HCT116 (cell line): ENCODE data around the gene CGNL1.

Experiments
- CBX3 ChIP-seq: IDR thresholded peaks from 2 replicates; pipeline ENCODE4 v1.6.1; 2012; ENCODE audit warnings: low read depth
- CEBPB ChIP-seq: IDR thresholded peaks from 2 replicates; pipeline ENCODE4 v1.6.1; 2012; ENCODE audit warnings: low read depth
- EZH2 ChIP-seq: fragments of 200-600 bp; sonication (generic); IDR thresholded peaks from 2 replicates; pipeline ENCODE4 v1.6.1; 2017; ENCODE audit warnings: antibody characterized with exemption, mixed run types
- EZH2phosphoT487 ChIP-seq: fragments of 200-600 bp; IDR thresholded peaks from 2 replicates; pipeline ENCODE4 v1.6.1; 2018; ENCODE audit warnings: antibody characterized with exemption, borderline replicate concordance
- FOSL1 ChIP-seq: IDR thresholded peaks from 2 replicates; pipeline ENCODE4 v1.6.1; 2012; ENCODE audit warnings: low read depth
- POLR2A ChIP-seq: IDR thresholded peaks from 2 replicates; pipeline ENCODE4 v1.7.0; 2011; ENCODE audit warnings: borderline replicate concordance; ENCODE audit not compliant: insufficient read depth, insufficient read length; ENCODE audit errors: extremely low read depth
- POLR2AphosphoS5 ChIP-seq: IDR thresholded peaks from 2 replicates; pipeline ENCODE4 v1.6.1; 2011; ENCODE audit warnings: mild to moderate bottlenecking, low read depth, low read length, moderate library complexity
- SIN3A ChIP-seq: IDR thresholded peaks from 2 replicates; pipeline ENCODE4 v1.6.1; 2012; ENCODE audit warnings: low read depth
- YY1 ChIP-seq: IDR thresholded peaks from 2 replicates; pipeline ENCODE4 v1.6.1; 2011; ENCODE audit warnings: low read length, low read depth, moderate library complexity, mild to moderate bottlenecking; ENCODE audit not compliant: insufficient replicate concordance; ENCODE audit errors: extremely low read depth
- TF ChIP-seq, protein P1 (sequence below), 3 experiments: fragments of 200-600 bp in 1 of 3; sonication (generic) in 1 of 3; IDR thresholded peaks in 2 of 3; conservative IDR thresholded peaks in 1 of 3; 2 replicates each; pipeline ENCODE4 v1.5.1; 2012 to 2017; ENCODE audit warnings: low read depth in 2 of 3, low read length in 2 of 3, antibody characterized with exemption in 1 of 3, borderline replicate concordance in 1 of 3, control low read depth in 1 of 3, mild to moderate bottlenecking in 1 of 3, mixed read lengths in 1 of 3, mixed run types in 1 of 3, moderate library complexity in 1 of 3; ENCODE audit not compliant: insufficient read depth in 1 of 3

DNA sequence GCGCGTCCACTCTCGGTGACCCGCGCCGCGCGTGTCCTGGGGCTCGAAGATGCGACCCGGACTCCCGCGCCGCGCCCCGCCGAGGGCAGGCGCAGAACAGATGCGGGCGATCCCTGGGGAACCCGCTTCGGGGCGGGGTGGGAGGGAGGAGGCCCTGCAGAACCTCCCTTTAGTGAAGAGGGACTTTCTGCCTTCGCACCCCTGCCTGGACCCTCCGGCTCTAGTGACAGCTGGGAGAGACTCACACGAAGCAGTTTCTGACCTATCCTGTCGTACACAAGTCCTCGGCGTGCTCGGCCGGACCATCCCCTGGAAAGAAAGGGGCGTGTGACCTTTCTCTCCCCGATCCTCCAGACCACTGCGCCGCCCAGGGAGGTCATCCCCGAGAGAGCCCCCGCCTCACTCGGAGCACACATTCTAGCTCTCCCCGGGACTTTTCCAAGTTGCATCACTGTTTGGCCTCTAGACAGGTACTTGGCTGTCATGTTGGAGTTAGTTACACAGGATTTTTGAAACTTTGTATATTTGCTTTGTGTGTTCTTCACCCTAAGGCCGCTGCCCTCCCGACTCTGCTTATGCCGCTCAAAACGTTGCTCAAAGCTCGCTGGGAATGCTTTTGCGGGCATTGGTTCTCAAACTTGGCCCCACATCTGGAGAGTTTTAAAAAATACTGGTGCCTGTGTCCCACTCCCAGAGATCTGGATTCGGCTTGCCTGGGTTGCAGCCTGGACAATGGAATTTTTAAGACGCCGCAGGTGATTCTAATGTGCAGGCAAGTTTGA is 582 bp downstream of the CGNL1 start:
- TF ChIP-seq EZH2 = no peak
- TF ChIP-seq POLR2AphosphoS5 = no peak
- TF ChIP-seq, protein P1, sequence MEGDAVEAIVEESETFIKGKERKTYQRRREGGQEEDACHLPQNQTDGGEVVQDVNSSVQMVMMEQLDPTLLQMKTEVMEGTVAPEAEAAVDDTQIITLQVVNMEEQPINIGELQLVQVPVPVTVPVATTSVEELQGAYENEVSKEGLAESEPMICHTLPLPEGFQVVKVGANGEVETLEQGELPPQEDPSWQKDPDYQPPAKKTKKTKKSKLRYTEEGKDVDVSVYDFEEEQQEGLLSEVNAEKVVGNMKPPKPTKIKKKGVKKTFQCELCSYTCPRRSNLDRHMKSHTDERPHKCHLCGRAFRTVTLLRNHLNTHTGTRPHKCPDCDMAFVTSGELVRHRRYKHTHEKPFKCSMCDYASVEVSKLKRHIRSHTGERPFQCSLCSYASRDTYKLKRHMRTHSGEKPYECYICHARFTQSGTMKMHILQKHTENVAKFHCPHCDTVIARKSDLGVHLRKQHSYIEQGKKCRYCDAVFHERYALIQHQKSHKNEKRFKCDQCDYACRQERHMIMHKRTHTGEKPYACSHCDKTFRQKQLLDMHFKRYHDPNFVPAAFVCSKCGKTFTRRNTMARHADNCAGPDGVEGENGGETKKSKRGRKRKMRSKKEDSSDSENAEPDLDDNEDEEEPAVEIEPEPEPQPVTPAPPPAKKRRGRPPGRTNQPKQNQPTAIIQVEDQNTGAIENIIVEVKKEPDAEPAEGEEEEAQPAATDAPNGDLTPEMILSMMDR (IDR thresholded peaks at IDR 0.05 in 2 of 3, conservative IDR thresholded peaks at IDR 0.05 in 1 of 3; ENCODE audit: borderline replicate concordance in 1 of 3, insufficient read depth in 1 of 3, low read depth in 2 of 3, low read length in 2 of 3) = no peak
- no peak for TF ChIP-seq SIN3A
- no peak for TF ChIP-seq CEBPB
- no peak for TF ChIP-seq FOSL1
- TF ChIP-seq EZH2phosphoT487 = no peak
- TF ChIP-seq POLR2A = no peak
- TF ChIP-seq CBX3 = no peak
- no peak for TF ChIP-seq YY1
